ENCODE measurements around the gene KCNG1. TPM values are rescaled to one million over a fixed set of nuclear protein-coding genes. Genes with fewer than 3 reads are reported as not detected.

Gene KCNG1
- total RNA-seq, 4 donors from 2014 or later: 0.54 to 2.4 (median 1.6) TPM; not detected in 1

DNA sequence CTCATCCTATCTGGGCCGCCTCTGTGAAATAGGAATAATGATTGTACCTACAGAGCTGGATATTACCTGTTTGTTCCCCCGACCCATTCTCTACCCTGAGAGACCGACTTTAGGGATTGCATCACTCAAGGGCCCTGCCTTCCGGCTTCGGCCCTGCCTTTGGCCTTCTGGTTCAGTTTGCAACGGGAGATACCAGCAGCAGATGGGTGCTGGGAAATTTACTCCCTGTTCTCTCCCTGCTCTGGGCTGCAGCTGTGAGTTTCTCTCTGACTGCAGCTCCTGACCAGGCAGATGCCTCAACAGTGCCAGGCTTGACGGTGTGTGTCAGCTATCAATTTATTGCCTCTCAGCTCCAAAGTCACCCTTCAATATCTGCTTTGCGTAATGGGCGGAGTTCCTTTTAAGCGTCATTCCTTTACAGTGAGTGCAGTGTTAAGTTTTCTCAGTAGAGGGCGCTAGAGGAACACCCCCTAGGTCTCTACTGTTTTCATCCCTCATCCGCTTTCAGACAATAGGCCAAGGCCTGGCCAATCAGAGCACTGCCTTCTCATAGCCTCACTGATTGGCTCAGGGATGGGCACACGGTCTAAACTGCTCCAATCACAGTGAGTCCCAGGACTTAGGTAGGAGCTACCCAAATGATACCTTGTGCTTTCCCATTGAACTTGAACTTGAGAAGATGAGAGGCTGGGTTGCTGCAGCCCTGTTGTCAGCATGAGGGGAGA is 30.0 kb downstream of the KCNG1 start:
- DNase-seq (ENCODE audit: low spot score in 2 of 2): no peak
- no peak for TF ChIP-seq POLR2A (IDR thresholded peaks at IDR 0.05)
- TF ChIP-seq, protein P1, sequence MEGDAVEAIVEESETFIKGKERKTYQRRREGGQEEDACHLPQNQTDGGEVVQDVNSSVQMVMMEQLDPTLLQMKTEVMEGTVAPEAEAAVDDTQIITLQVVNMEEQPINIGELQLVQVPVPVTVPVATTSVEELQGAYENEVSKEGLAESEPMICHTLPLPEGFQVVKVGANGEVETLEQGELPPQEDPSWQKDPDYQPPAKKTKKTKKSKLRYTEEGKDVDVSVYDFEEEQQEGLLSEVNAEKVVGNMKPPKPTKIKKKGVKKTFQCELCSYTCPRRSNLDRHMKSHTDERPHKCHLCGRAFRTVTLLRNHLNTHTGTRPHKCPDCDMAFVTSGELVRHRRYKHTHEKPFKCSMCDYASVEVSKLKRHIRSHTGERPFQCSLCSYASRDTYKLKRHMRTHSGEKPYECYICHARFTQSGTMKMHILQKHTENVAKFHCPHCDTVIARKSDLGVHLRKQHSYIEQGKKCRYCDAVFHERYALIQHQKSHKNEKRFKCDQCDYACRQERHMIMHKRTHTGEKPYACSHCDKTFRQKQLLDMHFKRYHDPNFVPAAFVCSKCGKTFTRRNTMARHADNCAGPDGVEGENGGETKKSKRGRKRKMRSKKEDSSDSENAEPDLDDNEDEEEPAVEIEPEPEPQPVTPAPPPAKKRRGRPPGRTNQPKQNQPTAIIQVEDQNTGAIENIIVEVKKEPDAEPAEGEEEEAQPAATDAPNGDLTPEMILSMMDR (IDR thresholded peaks at IDR 0.05): peak in 1 of 3 donors; percentile 52
- intact Hi-C loops (cut with DNase I; ENCODE audit: low total_unique reads): loop anchor here (10.0 kb wide), 1 partner anchor 612 kb away; no protein-coding TSS in a partner anchor
- no peak overlapping the region for H3K4me3 ChIP-seq (ENCODE audit: low read depth, poor library complexity, severe bottlenecking)
- WGBS, 2 donors: 24 to 34% methylated on average over 13 of the region's 13 CpGs

DNA sequence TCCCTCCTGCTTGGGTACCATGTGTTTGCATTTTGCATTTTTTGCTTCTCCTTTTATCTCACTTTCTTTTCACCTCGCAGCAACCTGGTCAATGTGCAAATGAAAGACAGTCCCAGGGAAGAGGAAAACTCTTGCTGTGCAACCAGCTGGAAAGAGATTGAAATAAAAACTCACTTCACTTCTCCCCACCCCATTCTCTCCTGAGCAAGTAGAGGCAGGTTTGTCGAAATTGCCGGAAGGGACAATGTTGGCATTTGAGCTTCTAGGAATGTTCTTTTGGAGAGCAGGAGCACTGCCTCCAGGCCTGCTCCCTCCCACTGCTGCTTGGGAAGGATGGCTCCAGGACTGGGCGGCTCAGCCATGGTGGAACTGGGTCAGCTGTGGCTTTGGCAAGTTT is 30.6 kb downstream of the KCNG1 start:
- DNase-seq (ENCODE audit: low spot score in 2 of 2): peak in 1 of 2 donors; percentile 27
- H3K4me3 ChIP-seq (ENCODE audit: low read depth, poor library complexity, severe bottlenecking): no peak overlapping the region
- intact Hi-C loops (cut with DNase I; ENCODE audit: low total_unique reads): loop anchor here (10.0 kb wide), 1 partner anchor 612 kb away; no protein-coding TSS in a partner anchor
- TF ChIP-seq, protein P1 (IDR thresholded peaks at IDR 0.05): no peak
- no peak for TF ChIP-seq POLR2A (IDR thresholded peaks at IDR 0.05)
- WGBS, 2 donors: 20 to 30% methylated on average over 4 of the region's 4 CpGs

DNA sequence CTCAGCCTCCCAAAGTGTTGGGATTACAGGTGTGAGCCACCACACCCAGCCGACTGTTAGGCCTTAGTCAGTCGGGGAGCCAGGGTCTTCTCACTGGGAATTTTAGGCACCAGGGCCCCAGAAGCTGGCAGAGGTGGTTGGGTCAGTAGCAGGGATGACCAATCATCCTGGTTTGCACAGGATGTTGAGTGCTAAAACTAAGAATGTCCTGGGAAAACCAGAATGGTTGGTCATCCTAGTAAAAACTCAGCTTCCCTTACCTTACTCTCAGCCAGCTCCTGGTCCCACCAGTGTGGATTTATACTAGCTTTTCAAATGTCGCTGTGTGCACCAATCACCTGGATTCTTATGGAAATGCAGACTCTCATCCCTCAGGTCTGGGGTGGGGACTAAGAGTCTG is 31.8 kb downstream of the KCNG1 start:
- TF ChIP-seq, protein P1 (IDR thresholded peaks at IDR 0.05): no peak
- TF ChIP-seq POLR2A (IDR thresholded peaks at IDR 0.05): no peak
- DNase-seq (ENCODE audit: low spot score in 2 of 2): no peak
- intact Hi-C loops (cut with DNase I; ENCODE audit: low total_unique reads): loop anchor here (10.0 kb wide), 1 partner anchor 614 kb away; no protein-coding TSS in a partner anchor
- no peak overlapping the region for H3K4me3 ChIP-seq (ENCODE audit: low read depth, poor library complexity, severe bottlenecking)
- WGBS, 2 donors: 77 to 92% methylated on average over 3 of the region's 3 CpGs

DNA sequence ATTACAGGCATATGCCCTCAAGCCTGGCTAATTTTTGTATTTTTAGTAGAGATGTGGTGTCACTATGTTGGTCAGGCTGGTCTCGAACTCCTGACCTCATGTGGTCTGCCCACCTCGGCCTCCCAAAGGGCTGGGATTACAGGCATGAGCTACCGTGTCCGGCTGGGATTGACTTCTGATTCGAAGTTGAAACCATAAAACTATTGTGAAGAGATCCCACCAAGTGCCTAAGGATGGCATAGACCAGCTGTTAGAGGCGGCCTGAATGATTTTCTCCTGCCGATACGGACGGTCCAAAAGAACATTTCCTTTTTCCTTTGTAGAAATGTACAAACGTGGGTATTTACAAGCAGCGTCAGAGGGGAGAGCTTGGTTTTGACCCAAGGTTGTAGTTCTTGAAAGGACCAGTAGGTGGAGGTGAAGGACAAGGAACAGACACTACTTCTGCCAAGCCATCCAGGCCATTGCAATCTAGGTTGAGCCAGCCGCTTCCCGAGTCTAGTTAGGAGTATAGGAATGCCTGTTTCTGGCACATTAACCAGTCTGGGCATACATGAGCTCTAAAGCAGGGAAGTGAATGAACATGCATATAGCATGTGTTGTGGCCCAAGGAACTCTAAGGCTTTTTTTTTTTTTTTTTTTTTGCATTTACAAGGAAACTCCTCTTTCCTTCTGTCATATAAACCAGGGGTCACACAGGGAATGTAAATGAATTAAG is 35.3 kb downstream of the KCNG1 start:
- TF ChIP-seq POLR2A (IDR thresholded peaks at IDR 0.05): no peak
- TF ChIP-seq, protein P1 (IDR thresholded peaks at IDR 0.05): peak in 1 of 3 donors; percentile 93
- H3K4me3 ChIP-seq (ENCODE audit: low read depth, poor library complexity, severe bottlenecking): no peak overlapping the region
- DNase-seq (ENCODE audit: low spot score in 2 of 2): peak in 1 of 2 donors; percentile 81
- 12 to 13% methylated on average over 13 of the region's 13 CpGs for WGBS, 2 donors
- intact Hi-C loops (cut with DNase I; ENCODE audit: low total_unique reads): loop anchor here (5.0 kb wide), 1 partner anchor 325 kb away; no protein-coding TSS in a partner anchor

DNA sequence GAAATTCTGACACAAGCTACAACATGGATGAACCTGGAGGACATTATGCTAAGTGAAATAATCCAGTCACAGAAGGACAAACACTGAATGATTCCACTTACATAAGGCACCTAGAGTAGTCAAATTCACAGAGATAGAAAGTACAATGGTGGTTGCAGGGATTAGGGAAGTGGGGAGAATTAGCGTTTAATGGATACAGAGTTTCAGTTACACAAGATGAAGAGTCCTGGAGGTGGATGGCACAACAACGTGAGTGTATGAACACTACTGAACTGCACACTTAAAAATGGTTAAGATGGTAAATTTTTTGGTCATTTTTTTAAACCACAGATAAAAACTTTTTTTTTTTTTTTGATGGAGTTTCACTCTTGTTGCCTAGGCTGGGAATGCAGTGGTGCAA is 39.6 kb downstream of the KCNG1 start:
- 54 to 56% methylated on average over 2 of the region's 2 CpGs for WGBS, 2 donors
- TF ChIP-seq, protein P1 (IDR thresholded peaks at IDR 0.05): no peak
- TF ChIP-seq POLR2A (IDR thresholded peaks at IDR 0.05): no peak
- intact Hi-C loops (cut with DNase I; ENCODE audit: low total_unique reads): no loop called here
- no peak overlapping the region for H3K4me3 ChIP-seq (ENCODE audit: low read depth, poor library complexity, severe bottlenecking)
- no peak for DNase-seq (ENCODE audit: low spot score in 2 of 2)

Measured in lower leg skin (tissue), 4 donors.